ENCODE measurements around the gene ZSCAN10.

The ZSCAN10 gene

GRCh38 chr16:3119701-3120408, 20.8 kb upstream of the ZSCAN10 start:
- no peak overlapping the region for H3K27ac ChIP-seq
- no peak for TF ChIP-seq CTCF (conservative IDR thresholded peaks at IDR 0.05)

DNA sequence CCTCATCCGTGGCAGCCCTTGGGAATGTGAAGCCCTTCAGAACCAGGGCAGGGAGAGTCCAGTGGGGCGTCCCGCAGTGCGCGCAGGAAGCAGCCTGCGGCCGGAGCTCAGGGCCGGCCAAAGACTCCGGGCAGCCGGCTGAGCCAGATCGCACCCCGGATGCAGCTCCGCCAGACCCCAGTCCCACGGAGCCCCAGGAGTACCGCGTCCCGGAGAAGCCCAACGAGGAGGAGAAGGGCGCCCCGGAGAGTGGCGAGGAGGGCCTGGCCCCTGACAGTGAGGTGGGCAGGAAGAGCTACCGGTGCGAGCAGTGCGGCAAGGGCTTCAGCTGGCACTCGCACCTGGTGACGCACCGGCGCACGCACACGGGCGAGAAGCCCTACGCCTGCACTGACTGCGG, 20.2 kb upstream of the ZSCAN10 start:
- no peak overlapping the region for H3K27ac ChIP-seq
- TF ChIP-seq CTCF (conservative IDR thresholded peaks at IDR 0.05), result no peak

DNA sequence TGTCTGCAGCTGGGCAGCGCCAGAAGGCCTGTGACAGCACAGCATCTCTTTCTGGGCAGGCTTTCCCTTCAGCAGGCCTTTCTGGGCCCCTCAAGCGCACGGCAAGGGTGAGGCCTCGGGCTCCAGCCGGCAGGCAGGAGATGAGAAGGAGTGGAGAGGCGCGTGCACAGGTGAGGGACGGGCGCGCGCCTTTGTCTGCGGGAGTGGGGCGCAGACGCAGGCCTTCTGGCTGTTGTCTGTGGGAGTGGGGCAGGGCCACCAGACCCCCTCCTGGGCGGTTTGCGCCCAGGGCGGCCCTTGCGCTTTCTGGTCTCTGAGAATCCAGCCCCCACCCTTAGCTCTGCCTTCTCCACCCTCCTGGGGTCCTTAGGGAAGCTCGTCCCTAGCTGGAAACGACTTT, 19.8 kb upstream of the ZSCAN10 start:
- no peak overlapping the region for H3K27ac ChIP-seq
- no peak for TF ChIP-seq CTCF (conservative IDR thresholded peaks at IDR 0.05)

- TF ChIP-seq CTCF (conservative IDR thresholded peaks at IDR 0.05), result no peak
- no peak overlapping the region for H3K27ac ChIP-seq
Measured at GRCh38 chr16:3118204-3118790, 19.2 kb upstream of the ZSCAN10 start.

DNA sequence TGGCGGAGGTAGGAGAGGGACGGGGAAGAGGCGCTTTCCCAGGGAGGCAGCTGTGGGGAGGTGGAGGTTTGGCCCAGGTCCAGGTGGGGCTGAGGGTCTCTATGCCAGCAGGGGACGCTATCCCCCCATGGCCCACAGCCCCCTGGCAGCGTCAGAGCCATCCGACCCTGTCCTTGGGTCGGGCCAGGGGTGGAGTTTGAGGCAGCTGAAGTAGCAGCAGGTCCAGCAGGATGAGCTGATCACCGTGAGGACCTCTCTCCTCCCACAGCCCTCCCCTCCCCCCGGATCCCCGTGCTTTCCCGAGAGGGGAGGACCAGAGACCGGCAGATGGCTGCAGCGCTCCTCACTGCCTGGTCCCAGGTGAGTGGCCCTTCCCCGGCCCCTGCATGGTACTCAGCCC, 16.5 kb upstream of the ZSCAN10 start:
- no peak for TF ChIP-seq CTCF (conservative IDR thresholded peaks at IDR 0.05)
- H3K27ac ChIP-seq, result no peak overlapping the region

- H3K27ac ChIP-seq, result no peak overlapping the region
- no peak for TF ChIP-seq CTCF (conservative IDR thresholded peaks at IDR 0.05)
Measured at GRCh38 chr16:3115003-3115402, 15.9 kb upstream of the ZSCAN10 start.

DNA sequence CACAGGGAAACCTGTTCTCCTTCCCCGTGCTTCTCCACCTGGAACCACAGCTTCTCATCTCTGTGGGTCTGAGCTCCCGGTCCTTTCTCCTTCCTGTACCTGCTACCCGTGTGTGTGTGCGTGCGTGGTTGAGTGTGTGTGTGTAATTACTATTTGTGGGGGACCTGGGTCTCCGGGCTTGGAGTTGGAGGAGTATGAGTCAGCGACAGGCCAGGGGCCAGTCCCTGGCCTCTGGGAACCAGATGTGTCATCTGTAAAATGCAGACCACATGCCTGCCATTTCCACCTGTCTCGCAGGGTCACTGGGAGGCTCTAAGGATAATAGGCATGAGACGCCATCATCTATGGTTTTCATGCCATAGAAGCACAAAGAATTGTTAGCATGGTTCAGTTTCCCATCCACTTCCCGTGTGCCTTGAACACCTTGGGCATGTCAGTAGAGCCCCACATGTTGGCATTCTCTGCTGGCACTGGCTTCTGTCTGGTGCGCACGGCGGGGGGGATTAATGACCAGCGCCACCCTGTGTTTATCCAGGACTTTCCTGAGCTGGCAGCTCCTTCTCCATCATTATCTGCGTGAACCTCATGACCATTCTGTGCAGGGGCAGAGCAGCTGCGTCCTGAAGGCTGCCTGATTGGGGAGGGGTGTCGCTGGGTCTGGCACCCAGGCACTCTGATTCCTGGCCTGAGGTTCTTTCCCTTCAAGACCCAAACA, 14.8 kb upstream of the ZSCAN10 start:
- no peak for TF ChIP-seq CTCF (conservative IDR thresholded peaks at IDR 0.05)
- H3K27ac ChIP-seq, result no peak overlapping the region; the same call in 1 of the 2 replicates
